Stimulated activated naive B cell treated with anti-CD40 and anti-IgM and Interleukin-4, amounts not matched to agents 10 μg/mL and 1 μg/mL and 100 μg/mL, for 72 hours (primary cell): ENCODE data around the gene VASN.
A peak's percentile ranks its signal among the peaks of the same experiment; 100 is the strongest.

Source experiments
- ATAC-seq, 2 donors: fragments of 150-1000 bp; cut with Tn5 transposase; replicated peaks; 2 replicates each; pipeline ENCODE4 v1.10.0; 2021; ENCODE audit warnings: moderate library complexity in 1 of 2
- DNase-seq: peaks from one replicate; pipeline ENCODE4 v3.0.0; 2021
- H3K27ac Mint-ChIP-seq: one replicate; pipeline ENCODE4 v1.8.0; 2022; ENCODE audit warnings: mild to moderate bottlenecking, mixed read lengths
- H3K27me3 Mint-ChIP-seq, 2 donors: one replicate each; pipeline ENCODE4 v1.8.0; 2022; ENCODE audit warnings: mixed read lengths in 2 of 2
- H3K36me3 Mint-ChIP-seq, 2 donors: one replicate each; pipeline ENCODE4 v1.8.0; 2022; ENCODE audit warnings: mixed read lengths in 2 of 2, mild to moderate bottlenecking in 1 of 2
- H3K4me1 Mint-ChIP-seq, 2 donors: one replicate each; pipeline ENCODE4 v1.8.0; 2022; ENCODE audit warnings: mixed read lengths in 2 of 2, mild to moderate bottlenecking in 1 of 2
- H3K4me3 Mint-ChIP-seq, 2 donors: one replicate each; pipeline ENCODE4 v1.8.0; 2022; ENCODE audit warnings: mild to moderate bottlenecking in 2 of 2, mixed read lengths in 2 of 2, moderate library complexity in 1 of 2
- H3K9me3 Mint-ChIP-seq, 2 donors: one replicate each; pipeline ENCODE4 v1.8.0; 2022; ENCODE audit warnings: mixed read lengths in 2 of 2, mild to moderate bottlenecking in 1 of 2

VASN gene

GRCh38 chr16:4402439-4403132 is 30.9 kb downstream of the VASN start:
- Mint-ChIP-seq H3K27ac (no peak overlapping the region), H3K9me3 (no peaks in the 10 kb centered on the region), H3K4me1 (peaks cover 27 to 29% of the 10 kb centered on the region in 2 donors), H3K4me3 (no peak overlapping the region), H3K36me3 (peaks cover 24 to 35% of the 10 kb centered on the region in 2 donors), H3K27me3 (no peaks in the 10 kb centered on the region)
- DNase-seq (peak; percentile 58), ATAC-seq (peak; percentile 89 to 95)

GRCh38 chr16:4403133-4403949 is 31.7 kb downstream of the VASN start:
- Mint-ChIP-seq H3K36me3 (peaks cover 24 to 35% of the 10 kb centered on the region in 2 donors), H3K9me3 (no peaks in the 10 kb centered on the region), H3K4me3 (no peak overlapping the region), H3K27me3 (no peaks in the 10 kb centered on the region), H3K27ac (no peak overlapping the region), H3K4me1 (peaks cover 27 to 29% of the 10 kb centered on the region in 2 donors)
- ATAC-seq: peak in 1 of 2 donors; percentile 11
- DNase-seq: no peak

GRCh38 chr16:4404247-4404966 is 32.8 kb downstream of the VASN start:
- Mint-ChIP-seq H3K27me3 (no peaks in the 10 kb centered on the region), H3K4me3 (no peak overlapping the region), H3K4me1 (peaks cover 25 to 26% of the 10 kb centered on the region in 2 donors), H3K9me3 (no peaks in the 10 kb centered on the region), H3K36me3 (peaks cover 24 to 30% of the 10 kb centered on the region in 2 donors), H3K27ac (peak overlapping the region; percentile 56)
- DNase-seq: no peak
- ATAC-seq: peak; percentile 44 to 54

- H3K27me3 Mint-ChIP-seq: no peaks in the 10 kb centered on the region
- H3K4me3 Mint-ChIP-seq: no peak overlapping the region
- ATAC-seq (no peak), DNase-seq (no peak)
- H3K27ac Mint-ChIP-seq: no peak overlapping the region
- peaks cover 23 to 24% of the 10 kb centered on the region in 2 donors for H3K36me3 Mint-ChIP-seq
- H3K4me1 Mint-ChIP-seq: peaks cover 18 to 21% of the 10 kb centered on the region in 2 donors
- H3K9me3 Mint-ChIP-seq: no peaks in the 10 kb centered on the region
Observed at GRCh38 chr16:4404967-4405696, 33.5 kb downstream of the VASN start.

- no peaks in the 10 kb centered on the region for H3K27me3 Mint-ChIP-seq
- H3K36me3 Mint-ChIP-seq: peaks cover 20 to 27% of the 10 kb centered on the region in 2 donors
- ATAC-seq: no peak
- no peak overlapping the region for H3K27ac Mint-ChIP-seq
- H3K4me1 Mint-ChIP-seq: peaks cover 13 to 18% of the 10 kb centered on the region in 2 donors
- no peaks in the 10 kb centered on the region for H3K9me3 Mint-ChIP-seq
- no peak overlapping the region for H3K4me3 Mint-ChIP-seq
- DNase-seq: no peak
Observed at GRCh38 chr16:4407543-4408322, 36.1 kb downstream of the VASN start.

GRCh38 chr16:4408323-4408690 is 36.7 kb downstream of the VASN start:
- Mint-ChIP-seq H3K27me3 (no peaks in the 10 kb centered on the region), H3K27ac (no peak overlapping the region), H3K4me1 (peaks cover 10 to 15% of the 10 kb centered on the region in 2 donors), H3K36me3 (peaks cover 20 to 27% of the 10 kb centered on the region in 2 donors), H3K4me3 (no peak overlapping the region), H3K9me3 (no peaks in the 10 kb centered on the region)
- DNase-seq (no peak), ATAC-seq (no peak)

GRCh38 chr16:4409081-4409932 is 37.7 kb downstream of the VASN start:
- Mint-ChIP-seq H3K4me3 (no peak overlapping the region), H3K9me3 (no peaks in the 10 kb centered on the region), H3K27me3 (no peaks in the 10 kb centered on the region), H3K27ac (no peak overlapping the region), H3K4me1 (peaks cover 11 to 19% of the 10 kb centered on the region in 2 donors), H3K36me3 (peaks cover 17 to 26% of the 10 kb centered on the region in 2 donors)
- DNase-seq (no peak), ATAC-seq (no peak)

- peaks cover 10 to 21% of the 10 kb centered on the region in 2 donors for H3K36me3 Mint-ChIP-seq
- no peak overlapping the region for H3K4me3 Mint-ChIP-seq
Observed at GRCh38 chr16:4410335-4411075, 38.9 kb downstream of the VASN start.

GRCh38 chr16:4411684-4412083 is 40.0 kb downstream of the VASN start:
- Mint-ChIP-seq H3K9me3 (no peaks in the 10 kb centered on the region), H3K4me3 (no peak overlapping the region), H3K27me3 (no peaks in the 10 kb centered on the region), H3K4me1 (peaks cover 19 to 28% of the 10 kb centered on the region in 2 donors), H3K36me3 (peaks cover 8 to 19% of the 10 kb centered on the region in 2 donors), H3K27ac (no peak overlapping the region)
- no peak for ATAC-seq
- DNase-seq: no peak

More at GRCh38 chr16:4410335-4411075, 38.9 kb downstream of the VASN start:
- Mint-ChIP-seq H3K27ac (no peak overlapping the region), H3K4me1 (peaks cover 17 to 24% of the 10 kb centered on the region in 2 donors), H3K27me3 (no peaks in the 10 kb centered on the region), H3K9me3 (no peaks in the 10 kb centered on the region)
- ATAC-seq (no peak), DNase-seq (no peak)

- no peak overlapping the region for H3K4me3 Mint-ChIP-seq
- DNase-seq (no peak), ATAC-seq (no peak)
- peaks cover 8 to 19% of the 10 kb centered on the region in 2 donors for H3K36me3 Mint-ChIP-seq
- H3K27me3 Mint-ChIP-seq: no peaks in the 10 kb centered on the region
- H3K4me1 Mint-ChIP-seq: peaks cover 19 to 33% of the 10 kb centered on the region in 2 donors
- H3K27ac Mint-ChIP-seq: peak overlapping the region; percentile 38
- no peaks in the 10 kb centered on the region for H3K9me3 Mint-ChIP-seq
Observed at GRCh38 chr16:4412159-4412558, 40.5 kb downstream of the VASN start.

- no peak overlapping the region for H3K27ac Mint-ChIP-seq
- H3K27me3 Mint-ChIP-seq: no peaks in the 10 kb centered on the region
- ATAC-seq (no peak), DNase-seq (no peak)
- H3K36me3 Mint-ChIP-seq: peaks cover 8 to 19% of the 10 kb centered on the region in 2 donors
- no peak overlapping the region for H3K4me3 Mint-ChIP-seq
- no peaks in the 10 kb centered on the region for H3K9me3 Mint-ChIP-seq
- peaks cover 19 to 34% of the 10 kb centered on the region in 2 donors for H3K4me1 Mint-ChIP-seq
Observed at GRCh38 chr16:4412854-4413253, 41.2 kb downstream of the VASN start.
